Liver (tissue), 9 donors: ENCODE data around the gene PRIMPOL. TPM values are rescaled to one million over a fixed set of nuclear protein-coding genes. Genes with fewer than 3 reads are reported as not detected.

Experiments
- DNase-seq: peaks from one replicate; pipeline ENCODE4 v3.0.0-alpha.2; 2017; ENCODE audit warnings: low spot score
- H3K27ac ChIP-seq, 2 donors: one replicate each; pipeline ENCODE4 v1.7.0; 2013; ENCODE audit warnings: inconsistent platforms in 2 of 2, low read length in 2 of 2, control low read depth in 1 of 2, low read depth in 1 of 2, mild to moderate bottlenecking in 1 of 2
- H3K27me3 ChIP-seq, 4 donors: one replicate each; pipeline versions ENCODE4 v1.6.1 to v1.7.0; 2013; ENCODE audit warnings: low read length in 3 of 4, inconsistent platforms in 1 of 4, mild to moderate bottlenecking in 1 of 4, moderate library complexity in 1 of 4; ENCODE audit not compliant: control insufficient read depth in 4 of 4, insufficient read depth in 4 of 4
- H3K36me3 ChIP-seq, 4 donors: one replicate each; pipeline versions ENCODE4 v1.6.1 to v1.7.0; 2013; ENCODE audit warnings: low read length in 3 of 4, mild to moderate bottlenecking in 3 of 4, low read depth in 1 of 4, moderate library complexity in 1 of 4; ENCODE audit not compliant: control insufficient read depth in 4 of 4, insufficient read depth in 3 of 4
- H3K4me1 ChIP-seq, 4 donors: one replicate each; pipeline versions ENCODE4 v1.6.1 to v1.7.0; 2013; ENCODE audit warnings: low read length in 3 of 4, mild to moderate bottlenecking in 3 of 4, moderate library complexity in 1 of 4; ENCODE audit not compliant: control insufficient read depth in 4 of 4, insufficient read depth in 4 of 4
- H3K4me3 ChIP-seq, 3 donors: one replicate each; pipeline versions ENCODE4 v1.6.1 to v1.7.0; 2013; ENCODE audit warnings: low read length in 3 of 3, control low read depth in 1 of 3, low read depth in 1 of 3, mild to moderate bottlenecking in 1 of 3
- H3K9ac ChIP-seq, 2 donors: one replicate each; pipeline ENCODE4 v1.7.0; 2013; ENCODE audit warnings: low read length in 2 of 2, mild to moderate bottlenecking in 2 of 2, moderate library complexity in 2 of 2, control low read depth in 1 of 2, low read depth in 1 of 2
- H3K9me3 ChIP-seq, 4 donors: one replicate each; pipeline versions ENCODE4 v1.6.1 to v1.7.0; 2013; ENCODE audit warnings: low read length in 3 of 4; ENCODE audit not compliant: control insufficient read depth in 4 of 4
- ATF3 ChIP-seq: IDR thresholded peaks from 2 replicates; pipeline ENCODE4 v1.6.1; 2016; ENCODE audit warnings: antibody characterized with exemption
- CTCF ChIP-seq: fragments of 150-350 bp; IDR thresholded peaks from 2 replicates; pipeline ENCODE4 v1.5.1; 2017; ENCODE audit warnings: improper control_type of control experiment, low read depth, low read length; ENCODE audit not compliant: missing input control
- EGR1 ChIP-seq, 2 donors: IDR thresholded peaks; 2 replicates each; pipeline ENCODE4 v1.6.1; 2016 to 2018; ENCODE audit warnings: antibody characterized with exemption in 2 of 2, low read depth in 2 of 2
- FOXA1 ChIP-seq: IDR thresholded peaks from 2 replicates; pipeline ENCODE4 v1.6.1; 2016; ENCODE audit warnings: antibody characterized with exemption
- FOXA2 ChIP-seq: IDR thresholded peaks from 2 replicates; pipeline ENCODE4 v1.6.1; 2016; ENCODE audit warnings: antibody characterized with exemption
- GABPA ChIP-seq, 2 donors: IDR thresholded peaks in 1 of 2; conservative IDR thresholded peaks in 1 of 2; 2 replicates each; pipeline ENCODE4 v1.6.1; 2016; ENCODE audit warnings: antibody characterized with exemption in 2 of 2, mild to moderate bottlenecking in 1 of 2, moderate library complexity in 1 of 2
- HNF4A ChIP-seq, 2 donors: conservative IDR thresholded peaks; 2 replicates each; pipeline ENCODE4 v1.6.1; 2016; ENCODE audit warnings: antibody characterized with exemption in 2 of 2, mild to moderate bottlenecking in 2 of 2
- HNF4G ChIP-seq: IDR thresholded peaks from 2 replicates; pipeline ENCODE4 v1.6.1; 2016; ENCODE audit warnings: antibody characterized with exemption
- JUND ChIP-seq, 2 donors: IDR thresholded peaks; 2 replicates each; pipeline ENCODE4 v1.6.1; 2016; ENCODE audit warnings: antibody characterized with exemption in 2 of 2
- MAX ChIP-seq: IDR thresholded peaks from 2 replicates; pipeline ENCODE4 v1.6.1; 2016; ENCODE audit warnings: antibody characterized with exemption
- NR2F2 ChIP-seq: IDR thresholded peaks from 2 replicates; pipeline ENCODE4 v1.6.1; 2016; ENCODE audit warnings: antibody characterized with exemption
- RAD21 ChIP-seq, 2 donors: IDR thresholded peaks; 2 replicates each; pipeline ENCODE4 v1.6.1; 2016; ENCODE audit warnings: antibody characterized with exemption in 2 of 2, mild to moderate bottlenecking in 2 of 2
- REST ChIP-seq: IDR thresholded peaks from 2 replicates; pipeline ENCODE4 v1.6.1; 2016; ENCODE audit warnings: antibody characterized with exemption, mild to moderate bottlenecking
- RXRA ChIP-seq, 2 donors: IDR thresholded peaks; 2 replicates each; pipeline ENCODE4 v1.6.1; 2017 to 2018; ENCODE audit warnings: antibody characterized with exemption in 2 of 2, mild to moderate bottlenecking in 1 of 2
- SP1 ChIP-seq: IDR thresholded peaks from 2 replicates; pipeline ENCODE4 v1.6.1; 2018; ENCODE audit warnings: antibody characterized with exemption, mild to moderate bottlenecking
- TAF1 ChIP-seq: conservative IDR thresholded peaks from 2 replicates; pipeline ENCODE4 v1.6.1; 2016; ENCODE audit warnings: antibody characterized with exemption, mild to moderate bottlenecking
- YY1 ChIP-seq: IDR thresholded peaks from 2 replicates; pipeline ENCODE4 v1.6.1; 2016; ENCODE audit warnings: antibody characterized with exemption, mild to moderate bottlenecking
- ZBTB33 ChIP-seq: IDR thresholded peaks from 2 replicates; pipeline ENCODE4 v1.6.1; 2016; ENCODE audit warnings: antibody characterized with exemption
- WGBS: extraction: QIAGEN DNeasy Blood & Tissue Kit; methylation state at CpG from one replicate; pipeline ENCODE4 v1.1.7; 2013; 5-methylcytosine and 5-hydroxymethylcytosine counted together
- polyA plus RNA-seq, 2 donors: library from polyadenylated mRNA; stranded (reverse) in 1 of 2; unstranded in 1 of 2; fragments of 200-250 nt in 1 of 2; fragments of >200 nt in 1 of 2; fragmentation: Nextera tagmentation in 1 of 2; extraction: Ambion mirVana in 1 of 2; gene quantifications; one replicate each; pipeline versions ENCODE4 v1.2.1 to v1.2.3, GENCODE V29; 2013 to 2015
- total RNA-seq, 2 donors: library from RNA; depleted of rRNA; stranded (reverse); fragments of >200 nt; gene quantifications; one replicate each; pipeline ENCODE4 v1.2.3, GENCODE V29; 2014
- donor health status: healthy.
- donor health status: healthy.
- donor health status: healthy.
- donor health status: healthy.
- donor health status: healthy.

The PRIMPOL gene
- total and polyA plus RNA-seq, 4 donors: 2.2 to 7.3 (median 5.5) TPM

GRCh38 chr4:184688005-184688404 is 38.5 kb downstream of the PRIMPOL start:
- Histone ChIP-seq H3K9me3 (no peaks in the 10 kb centered on the region), H3K4me1 (no peaks in the 10 kb centered on the region), H3K27ac (no peak overlapping the region), H3K9ac (no peak overlapping the region), H3K27me3 (no peaks in the 10 kb centered on the region), H3K36me3 (peaks cover 0 to 2% (median 0%) of the 10 kb centered on the region in 4 donors), H3K4me3 (no peak overlapping the region)
- DNase-seq: no peak
- 63% methylated on average over 3 of the region's 3 CpGs for WGBS
- TF ChIP-seq HNF4G (no peak), FOXA2 (no peak), CTCF (no peak), ATF3 (no peak), REST (no peak), EGR1 (IDR thresholded peaks at IDR 0.05; ENCODE audit: low read depth in 2 of 2) (no peak), NR2F2 (no peak), MAX (no peak), RXRA (IDR thresholded peaks at IDR 0.05) (no peak), GABPA (IDR thresholded peaks at IDR 0.05 in 1 of 2, conservative IDR thresholded peaks at IDR 0.05 in 1 of 2) (no peak), HNF4A (conservative IDR thresholded peaks at IDR 0.05) (no peak), RAD21 (IDR thresholded peaks at IDR 0.05) (no peak), TAF1 (no peak), ZBTB33 (no peak), JUND (IDR thresholded peaks at IDR 0.05) (no peak), FOXA1 (no peak), SP1 (no peak), YY1 (no peak)
